Fibroblast of the aortic adventitia (primary cell): Measurements from ENCODE around the gene CWC27. TPM values are rescaled to one million over a fixed set of nuclear protein-coding genes. Genes with fewer than 3 reads are reported as not detected.
A peak's percentile ranks its signal among the peaks of the same experiment; 100 is the strongest.

Experiments used
- DNase-seq: peaks from one replicate; pipeline ENCODE4 v3.0.0-alpha.2; 2010; ENCODE audit warnings: low read depth
- H3K4me3 ChIP-seq: 2 replicates; pipeline ENCODE4 v1.5.1; 2011; ENCODE audit warnings: low read depth, mild to moderate bottlenecking, control low read depth, low read length, moderate library complexity
- total RNA-seq: library from RNA; depleted of rRNA; stranded (reverse); fragments of >200 nt; gene quantifications from 2 replicates; pipeline ENCODE4 v1.2.3, GENCODE V29; 2012; ENCODE audit warnings: low replicate concordance
- TF ChIP-seq, protein P1 (sequence below): IDR thresholded peaks from 2 replicates; pipeline ENCODE4 v1.5.1; 2011; ENCODE audit warnings: mild to moderate bottlenecking, low read length, control low read depth, inconsistent platforms; ENCODE audit not compliant: insufficient read depth

Gene CWC27
- total RNA-seq, 1 donor: 22.6 TPM

DNA sequence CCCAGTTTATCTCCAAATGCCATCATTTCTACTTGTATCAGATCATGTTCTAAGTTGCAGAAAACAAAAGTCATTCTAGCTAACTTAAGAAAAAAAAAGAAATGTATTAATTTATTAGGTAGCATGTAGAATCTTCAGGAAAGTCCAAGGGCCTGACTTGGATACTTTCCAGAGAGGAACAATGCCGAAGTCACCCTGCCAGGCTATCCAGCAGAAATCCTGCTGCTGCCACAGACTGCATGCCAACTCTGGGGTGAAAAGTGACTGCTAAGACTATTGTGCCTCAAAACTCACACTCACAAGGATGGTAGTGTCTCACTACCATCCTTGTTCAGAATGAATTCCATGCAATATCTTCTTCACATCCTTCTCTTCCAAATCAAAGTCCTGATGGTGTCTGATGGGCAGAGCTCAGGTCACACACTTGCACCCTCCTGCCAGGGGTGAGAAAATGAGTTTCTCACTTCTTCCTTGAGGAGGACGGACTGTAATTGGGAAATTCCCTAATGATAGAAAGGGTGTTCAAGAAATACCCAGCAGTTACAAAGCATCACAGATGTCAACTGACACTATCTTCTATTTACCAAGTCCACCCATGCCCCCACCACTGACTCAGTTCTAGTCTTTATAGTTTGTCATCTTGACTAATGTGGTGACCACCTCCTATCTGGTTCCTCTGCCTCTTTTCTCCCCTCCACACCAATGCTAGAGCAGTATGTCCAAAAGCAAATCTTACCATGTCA, 279.4 kb downstream of the CWC27 start:
- DNase-seq: no peak
- TF ChIP-seq, protein P1, sequence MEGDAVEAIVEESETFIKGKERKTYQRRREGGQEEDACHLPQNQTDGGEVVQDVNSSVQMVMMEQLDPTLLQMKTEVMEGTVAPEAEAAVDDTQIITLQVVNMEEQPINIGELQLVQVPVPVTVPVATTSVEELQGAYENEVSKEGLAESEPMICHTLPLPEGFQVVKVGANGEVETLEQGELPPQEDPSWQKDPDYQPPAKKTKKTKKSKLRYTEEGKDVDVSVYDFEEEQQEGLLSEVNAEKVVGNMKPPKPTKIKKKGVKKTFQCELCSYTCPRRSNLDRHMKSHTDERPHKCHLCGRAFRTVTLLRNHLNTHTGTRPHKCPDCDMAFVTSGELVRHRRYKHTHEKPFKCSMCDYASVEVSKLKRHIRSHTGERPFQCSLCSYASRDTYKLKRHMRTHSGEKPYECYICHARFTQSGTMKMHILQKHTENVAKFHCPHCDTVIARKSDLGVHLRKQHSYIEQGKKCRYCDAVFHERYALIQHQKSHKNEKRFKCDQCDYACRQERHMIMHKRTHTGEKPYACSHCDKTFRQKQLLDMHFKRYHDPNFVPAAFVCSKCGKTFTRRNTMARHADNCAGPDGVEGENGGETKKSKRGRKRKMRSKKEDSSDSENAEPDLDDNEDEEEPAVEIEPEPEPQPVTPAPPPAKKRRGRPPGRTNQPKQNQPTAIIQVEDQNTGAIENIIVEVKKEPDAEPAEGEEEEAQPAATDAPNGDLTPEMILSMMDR: no peak
- no peak overlapping the region for H3K4me3 ChIP-seq

DNA sequence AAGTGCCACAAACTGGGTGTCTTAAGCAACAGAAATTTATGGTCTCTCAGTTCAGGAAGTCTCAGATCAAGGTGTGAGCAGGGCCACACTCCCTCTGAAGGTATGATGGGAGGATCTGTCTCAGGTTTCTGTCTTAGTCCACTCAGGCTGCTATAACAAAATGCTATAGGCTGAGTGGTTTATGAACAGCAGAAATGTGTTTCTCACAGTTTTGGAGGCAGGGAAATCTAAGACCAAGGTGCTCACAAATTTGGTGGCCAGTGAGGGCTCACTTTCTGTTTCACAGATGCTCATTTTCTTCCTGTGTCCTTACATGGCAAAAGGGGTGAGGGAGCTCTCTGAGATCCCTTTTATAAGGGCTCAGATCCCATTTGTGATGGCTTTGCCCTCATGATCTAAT, 281.4 kb downstream of the CWC27 start:
- TF ChIP-seq, protein P1: no peak
- no peak for DNase-seq
- no peak overlapping the region for H3K4me3 ChIP-seq

DNA sequence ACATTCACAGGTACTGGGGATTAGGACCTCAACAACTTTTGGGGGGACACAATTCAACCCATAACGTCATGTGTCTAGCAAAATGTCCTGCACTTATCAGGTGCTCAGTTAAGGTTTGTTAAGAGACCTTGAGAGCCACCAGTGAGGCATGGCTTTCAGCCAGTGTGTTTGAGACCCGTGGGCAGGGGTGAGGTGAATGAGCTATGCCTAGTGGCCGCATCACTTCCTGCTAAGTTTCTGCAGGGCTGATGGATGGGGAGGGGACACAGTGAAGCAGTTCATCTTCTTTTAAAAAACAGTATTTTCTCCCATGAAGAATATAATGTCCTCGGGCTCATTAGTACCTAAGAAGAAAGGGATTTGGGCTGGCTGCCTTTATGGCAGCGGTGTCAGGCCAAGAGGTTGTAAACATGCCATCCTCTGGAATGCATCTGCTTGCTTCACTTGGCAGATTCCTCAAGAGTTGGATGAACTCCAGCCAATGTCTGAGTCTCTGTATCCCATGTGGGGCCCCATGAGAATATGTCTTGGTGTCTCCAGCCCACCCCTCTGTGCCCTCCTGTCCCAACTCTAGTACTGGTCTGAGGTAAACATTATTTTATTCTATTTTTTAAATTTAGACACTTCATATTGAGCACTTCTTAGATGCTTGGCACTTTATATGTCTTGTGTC, 282.2 kb downstream of the CWC27 start:
- DNase-seq: no peak
- no peak overlapping the region for H3K4me3 ChIP-seq
- TF ChIP-seq, protein P1: no peak

DNA sequence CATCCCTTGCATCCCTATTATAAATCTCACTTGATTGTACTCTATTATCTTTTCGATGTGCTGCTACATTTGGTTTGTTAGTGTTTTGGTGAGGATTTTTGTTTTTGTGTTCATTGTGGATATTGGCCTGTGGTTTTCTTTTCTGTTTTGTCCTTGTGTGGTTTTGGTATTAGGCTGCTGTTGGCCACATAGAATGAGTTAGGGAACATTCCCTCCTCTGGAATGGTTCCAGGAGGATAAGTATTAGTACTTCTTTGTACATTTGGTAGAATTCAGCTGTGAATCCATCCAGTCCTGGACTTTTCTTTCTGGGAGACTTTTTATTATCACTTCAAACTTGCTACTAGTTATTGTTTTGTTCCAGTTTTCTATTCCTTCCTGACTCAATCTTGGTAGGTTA, 287.2 kb downstream of the CWC27 start:
- no peak overlapping the region for H3K4me3 ChIP-seq
- TF ChIP-seq, protein P1: no peak

DNA sequence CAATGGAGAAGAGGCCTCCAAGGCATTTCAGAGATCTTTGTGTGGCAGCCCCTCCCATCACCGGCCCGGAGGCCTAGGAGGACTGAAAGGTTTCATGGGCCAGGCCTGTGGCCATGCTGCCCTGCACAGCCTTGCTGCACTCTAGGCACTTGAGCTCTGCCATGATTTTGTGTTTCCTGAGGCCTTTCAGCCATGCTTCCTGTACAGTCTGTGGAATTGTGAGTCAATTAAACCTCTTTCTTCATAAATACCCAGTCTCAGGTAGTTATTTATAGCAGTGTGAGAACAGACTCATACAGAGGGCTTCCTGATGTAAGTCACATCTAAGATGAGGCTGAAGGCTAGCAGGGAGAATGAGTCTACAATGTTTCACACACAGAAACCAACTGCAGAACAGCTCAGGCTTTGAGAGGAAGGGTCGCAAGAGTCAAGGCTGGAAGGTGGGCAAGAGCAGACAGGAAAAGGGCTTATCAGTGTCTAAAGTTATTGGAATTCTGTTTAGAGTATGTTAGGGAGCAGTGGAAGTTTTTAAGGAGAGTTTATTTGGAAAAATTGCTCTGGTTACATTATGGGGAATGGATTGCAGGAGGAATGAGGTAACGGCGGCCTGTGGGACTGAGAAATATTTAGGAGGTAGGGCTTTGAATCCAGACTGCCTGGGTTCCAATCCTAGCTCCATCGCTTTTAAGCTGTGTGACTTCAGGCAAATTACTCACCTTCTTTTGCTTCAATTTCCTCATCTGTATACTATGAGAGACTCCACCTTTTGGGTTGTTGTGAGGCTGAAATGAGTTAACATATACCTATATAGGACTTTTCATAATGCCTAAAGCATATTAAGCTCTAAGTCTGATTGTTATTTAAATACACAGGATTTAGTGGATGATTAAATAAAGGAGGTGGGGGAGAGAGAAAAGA, 291.2 kb downstream of the CWC27 start:
- H3K4me3 ChIP-seq: no peak overlapping the region
- DNase-seq: peak; percentile 57
- TF ChIP-seq, protein P1: no peak

More for the DNA sequence above, 287.2 kb downstream of the CWC27 start:
- DNase-seq: no peak

DNA sequence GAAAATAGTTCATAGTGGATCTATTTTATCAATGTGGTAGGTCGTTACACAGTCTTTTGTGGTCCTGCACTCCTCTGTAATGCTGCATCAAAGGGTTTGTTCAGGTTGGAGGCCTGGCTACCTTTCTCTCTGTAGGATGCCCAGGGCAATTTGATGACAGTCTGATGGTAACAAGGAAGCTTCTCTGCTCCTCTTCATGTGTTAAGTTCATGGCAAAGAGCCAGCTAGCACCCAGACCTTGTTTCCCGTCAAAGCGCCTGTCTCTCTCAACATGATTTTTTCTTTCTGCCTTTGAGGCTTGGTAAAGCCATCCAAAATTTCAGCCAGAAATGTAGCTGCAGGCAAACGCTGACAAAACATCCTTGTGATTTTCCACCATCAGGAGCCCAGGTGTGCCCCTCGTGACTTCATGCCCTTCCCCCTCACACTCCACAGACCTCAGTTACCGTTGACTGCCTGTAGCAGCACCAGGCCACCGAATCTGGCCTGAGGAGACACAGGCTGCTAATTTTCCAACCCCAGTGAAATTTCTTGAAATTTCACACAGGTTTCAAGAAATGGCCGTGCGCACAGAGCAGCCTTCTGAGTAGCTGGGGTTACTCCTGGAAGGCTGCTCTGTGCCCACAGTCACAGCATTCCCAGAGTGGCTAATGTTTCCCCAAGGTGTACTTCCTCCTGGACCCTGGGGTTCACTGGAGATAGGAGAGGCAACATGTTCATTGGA, 292.7 kb downstream of the CWC27 start:
- TF ChIP-seq, protein P1: no peak
- no peak overlapping the region for H3K4me3 ChIP-seq
- no peak for DNase-seq
